HepG2 (cell line): ENCODE results near the gene AP1M1. TPM values are rescaled to one million over a fixed set of nuclear protein-coding genes. Genes with fewer than 3 reads are reported as not detected.

Source experiments
- ARID5B ChIP-seq: IDR thresholded peaks from 2 replicates; pipeline ENCODE4 v1.4.0; 2020; ENCODE audit warnings: mild to moderate bottlenecking, missing genetic modification reagents
- BRF2 ChIP-seq: sonication (generic); formaldehyde crosslinking; IDR thresholded peaks from 2 replicates; pipeline ENCODE4 v1.8.1; 2022; ENCODE audit warnings: mild to moderate bottlenecking, missing genetic modification reagents
- CENPT ChIP-seq: sonication (generic); formaldehyde crosslinking; IDR thresholded peaks from 2 replicates; pipeline ENCODE4 v1.8.0; 2022; ENCODE audit warnings: low read depth, mild to moderate bottlenecking, moderate library complexity, missing genetic modification reagents
- HDAC2 ChIP-seq: sonication (generic); formaldehyde crosslinking; IDR thresholded peaks from 2 replicates; pipeline ENCODE4 v1.4.0; 2020; ENCODE audit warnings: missing genetic modification reagents
- KAT2B ChIP-seq: fragments of 150-350 bp; IDR thresholded peaks from 2 replicates; pipeline ENCODE4 v1.6.1; 2014; ENCODE audit warnings: low read depth, low read length, borderline replicate concordance
- NFE2L2 ChIP-seq: fragments of 150-350 bp; IDR thresholded peaks from 2 replicates; pipeline ENCODE4 v1.6.1; 2014; ENCODE audit warnings: low read length
- NR2F6 ChIP-seq, 2 experiments: IDR thresholded peaks; 2 replicates each; pipeline ENCODE4 v1.6.1; 2016; ENCODE audit warnings: antibody characterized with exemption in 1 of 2, mild to moderate bottlenecking in 1 of 2
- PBX2 ChIP-seq: IDR thresholded peaks from 2 replicates; pipeline ENCODE4 v1.6.1; 2016; ENCODE audit warnings: control low read depth
- SMAD3 ChIP-seq: sonication (generic); formaldehyde crosslinking; IDR thresholded peaks from 2 replicates; pipeline ENCODE4 v1.4.0; 2020; ENCODE audit warnings: missing genetic modification reagents
- SMC3 ChIP-seq: IDR thresholded peaks from 2 replicates; pipeline ENCODE4 v1.6.1; 2011; ENCODE audit warnings: low read length, improper control_type of control experiment
- THAP11 ChIP-seq: IDR thresholded peaks from 2 replicates; pipeline ENCODE4 v1.6.1; 2016; ENCODE audit warnings: missing biosample characterization, missing genetic modification reagents
- YY1 ChIP-seq: IDR thresholded peaks from 2 replicates; pipeline ENCODE4 v1.6.1; 2011; ENCODE audit warnings: low read length, low read depth, moderate library complexity, mild to moderate bottlenecking; ENCODE audit not compliant: insufficient read depth, insufficient replicate concordance
- ZFX ChIP-seq: sonication (generic); formaldehyde crosslinking; IDR thresholded peaks from 2 replicates; pipeline ENCODE4 v1.4.0; 2020; ENCODE audit warnings: mild to moderate bottlenecking, low read depth, missing genetic modification reagents, moderate library complexity
- ZKSCAN8 ChIP-seq: IDR thresholded peaks from 2 replicates; pipeline ENCODE4 v1.6.1; 2016; ENCODE audit warnings: borderline replicate concordance, missing genetic modification reagents, missing compliant biosample characterization
- ZNF362 ChIP-seq: sonication (generic); formaldehyde crosslinking; IDR thresholded peaks from 2 replicates; pipeline ENCODE4 v1.4.0; 2020; ENCODE audit warnings: missing genetic modification reagents, mild to moderate bottlenecking, borderline replicate concordance
- ZNF687 ChIP-seq: sonication (generic); formaldehyde crosslinking; IDR thresholded peaks from 2 replicates; pipeline ENCODE4 v1.5.1; 2020; ENCODE audit warnings: mild to moderate bottlenecking, missing genetic modification reagents, moderate library complexity
- ZNF788 ChIP-seq: sonication (generic); formaldehyde crosslinking; IDR thresholded peaks from 2 replicates; pipeline ENCODE4 v1.5.0; 2020; ENCODE audit warnings: mild to moderate bottlenecking, missing genetic modification reagents, borderline replicate concordance
- polyA plus RNA-seq, 8 experiments: library from polyadenylated mRNA; depleted of rRNA in 3 of 8; stranded (reverse) in 7 of 8; unstranded in 1 of 8; fragments of >200 nt; fragmentation: Illumina TruSeq in 4 of 8; extraction: Trizol in 4 of 8; gene quantifications; 2 replicates each; pipeline versions ENCODE4 v1.2.1 to v1.2.3, GENCODE V29; 2011 to 2016; ENCODE audit warnings: low read depth in 4 of 8, missing spikeins in 1 of 8, mixed read lengths in 1 of 8; ENCODE audit not compliant: insufficient read depth in 1 of 8
- total RNA-seq, 5 experiments: library from RNA; depleted of rRNA; stranded (reverse); fragments of >200 nt; fragmentation: Illumina TruSeq; extraction: Trizol; gene quantifications; 2 replicates each; pipeline ENCODE4 v1.2.3, GENCODE V29; 2016; ENCODE audit warnings: low read depth in 1 of 5

Gene AP1M1
- total and polyA plus RNA-seq, 2 of the 13 experiments (the other 11 are each of a cell fraction or from before 2014, with no cell fraction given): 34.4 to 46.1 TPM

GRCh38 chr19:16247353-16248182 is 49.9 kb downstream of the AP1M1 start (continued):
- TF ChIP-seq ZKSCAN8 (CRISPR knock-in tag): no peak
- peak; percentile 26 for TF ChIP-seq YY1
- TF ChIP-seq THAP11 (CRISPR knock-in tag): 0 out of 2 replicates have a peak, but pooled peaks have one; percentile 33
- TF ChIP-seq ZFX (CRISPR knock-in tag): peak; percentile 30; the same call in 1 of the 2 replicates
- no peak for TF ChIP-seq NR2F6 (IDR thresholded peaks at IDR 0.05)
- TF ChIP-seq NR2F6 (CRISPR knock-in tag; IDR thresholded peaks at IDR 0.05): peak; percentile 27; the same call in 1 of the 2 replicates
- peak; percentile 66 for TF ChIP-seq SMC3
- no peak for TF ChIP-seq CENPT (CRISPR knock-in tag)
- no peak for TF ChIP-seq PBX2 (CRISPR knock-in tag)
- TF ChIP-seq ZNF362 (CRISPR knock-in tag): no peak
- no peak for TF ChIP-seq SMAD3 (CRISPR knock-in tag)
- TF ChIP-seq BRF2 (CRISPR knock-in tag): no peak
- TF ChIP-seq ARID5B (CRISPR knock-in tag): 0 out of 2 replicates have a peak, but pooled peaks have one; percentile 20
- TF ChIP-seq KAT2B: no peak
- peak; percentile 52 for TF ChIP-seq ZNF687 (CRISPR knock-in tag)
- no peak for TF ChIP-seq NFE2L2
- TF ChIP-seq ZNF788: peak; percentile 37; the same call in 1 of the 2 replicates
- TF ChIP-seq HDAC2 (CRISPR knock-in tag): 0 out of 2 replicates have a peak, but pooled peaks have one; percentile 14
